Measurements from ENCODE around the gene SMIM22.

The SMIM22 gene

DNA sequence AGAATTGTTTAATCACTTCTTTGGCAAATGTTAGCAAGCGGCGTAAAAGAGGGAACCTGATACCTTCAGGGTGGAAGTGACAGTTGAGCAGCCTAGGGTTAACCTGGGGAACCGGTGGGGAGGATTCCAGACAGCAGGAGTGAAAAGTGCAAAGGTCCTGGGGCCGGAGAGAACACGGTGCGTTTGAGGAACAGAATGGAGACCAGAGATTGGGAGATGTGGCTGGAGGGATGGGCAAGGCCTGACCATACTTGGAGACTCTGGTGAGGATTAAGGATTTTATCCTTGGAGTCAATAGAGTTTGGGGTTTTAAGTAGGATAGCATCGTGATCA, 25.9 kb upstream of the SMIM22 start:
- H3K9me3 ChIP-seq (ENCODE audit: control insufficient read depth, insufficient read depth, low read length) = no peaks in the 10 kb centered on the region
- H3K36me3 ChIP-seq (ENCODE audit: control insufficient read depth, insufficient read depth, low read length) = no peaks in the 10 kb centered on the region
- H3K4me1 ChIP-seq (ENCODE audit: control insufficient read depth, insufficient read depth, low read length) = no peaks in the 10 kb centered on the region
- WGBS (ENCODE audit: insufficient coverage, insufficient read length) = no CpG with 5 or more reads among the region's 7 CpGs
- H3K27ac ChIP-seq (ENCODE audit: low read length) = no peak overlapping the region
- no peaks in the 10 kb centered on the region for H3K27me3 ChIP-seq (ENCODE audit: control insufficient read depth, insufficient read depth, low read length)
- peak overlapping the region; percentile 53; the same call in 1 of the 2 replicates for H3K4me3 ChIP-seq (ENCODE audit: low read length)
- no peak for DNase-seq (ENCODE audit: low read depth, low spot score)

DNA sequence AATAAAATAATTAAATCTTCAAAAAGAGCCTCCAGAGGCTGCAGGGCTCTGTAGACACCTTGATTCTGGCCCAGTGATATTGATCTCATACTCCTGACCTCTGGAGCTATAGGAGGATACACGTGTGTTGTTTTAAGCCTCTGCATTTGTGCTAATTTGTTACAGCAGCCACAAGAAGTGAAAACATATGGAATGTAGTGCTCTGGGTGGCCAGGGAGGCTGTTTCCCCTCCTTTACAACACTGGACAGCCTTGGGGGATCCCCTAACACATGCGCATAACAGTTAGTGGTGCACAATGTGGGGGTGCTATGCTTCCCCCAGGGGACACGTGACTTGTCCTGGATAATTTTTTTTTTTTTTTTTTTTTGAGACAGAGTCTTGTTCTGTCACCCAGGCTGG, 23.5 kb upstream of the SMIM22 start:
- H3K27ac ChIP-seq (ENCODE audit: low read length) = no peak overlapping the region
- DNase-seq (ENCODE audit: low read depth, low spot score) = no peak
- H3K36me3 ChIP-seq (ENCODE audit: control insufficient read depth, insufficient read depth, low read length) = no peaks in the 10 kb centered on the region
- H3K4me3 ChIP-seq (ENCODE audit: low read length) = no peak overlapping the region
- WGBS (ENCODE audit: insufficient coverage, insufficient read length) = no CpG with 5 or more reads among the region's 3 CpGs
- no peaks in the 10 kb centered on the region for H3K4me1 ChIP-seq (ENCODE audit: control insufficient read depth, insufficient read depth, low read length)
- no peaks in the 10 kb centered on the region for H3K9me3 ChIP-seq (ENCODE audit: control insufficient read depth, insufficient read depth, low read length)
- no peaks in the 10 kb centered on the region for H3K27me3 ChIP-seq (ENCODE audit: control insufficient read depth, insufficient read depth, low read length)

DNA sequence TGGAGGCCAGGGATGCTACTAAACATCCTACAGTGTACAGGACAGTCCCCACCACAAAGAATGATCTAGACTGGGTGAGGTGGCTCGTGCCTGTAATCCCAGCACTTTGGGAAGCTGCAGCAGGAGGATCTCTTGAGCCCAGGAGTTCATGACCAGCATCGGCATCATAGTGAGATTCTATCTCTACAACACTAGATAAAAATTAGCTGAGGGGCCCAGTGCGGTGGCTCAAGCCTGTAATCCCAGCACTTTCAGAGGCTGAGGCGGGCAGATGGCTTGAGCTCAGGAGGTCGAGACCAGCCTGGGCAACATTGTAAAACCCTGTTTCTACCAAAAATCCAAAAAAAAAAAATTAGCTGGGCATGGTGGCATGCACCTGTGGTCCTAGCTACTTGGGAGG, 22.8 kb upstream of the SMIM22 start:
- no peaks in the 10 kb centered on the region for H3K9me3 ChIP-seq (ENCODE audit: control insufficient read depth, insufficient read depth, low read length)
- WGBS (ENCODE audit: insufficient coverage, insufficient read length) = no CpG with 5 or more reads among the region's 5 CpGs
- DNase-seq (ENCODE audit: low read depth, low spot score) = no peak
- H3K36me3 ChIP-seq (ENCODE audit: control insufficient read depth, insufficient read depth, low read length) = no peaks in the 10 kb centered on the region
- no peak overlapping the region for H3K4me3 ChIP-seq (ENCODE audit: low read length)
- H3K27ac ChIP-seq (ENCODE audit: low read length) = no peak overlapping the region
- H3K27me3 ChIP-seq (ENCODE audit: control insufficient read depth, insufficient read depth, low read length) = no peaks in the 10 kb centered on the region
- no peaks in the 10 kb centered on the region for H3K4me1 ChIP-seq (ENCODE audit: control insufficient read depth, insufficient read depth, low read length)

DNA sequence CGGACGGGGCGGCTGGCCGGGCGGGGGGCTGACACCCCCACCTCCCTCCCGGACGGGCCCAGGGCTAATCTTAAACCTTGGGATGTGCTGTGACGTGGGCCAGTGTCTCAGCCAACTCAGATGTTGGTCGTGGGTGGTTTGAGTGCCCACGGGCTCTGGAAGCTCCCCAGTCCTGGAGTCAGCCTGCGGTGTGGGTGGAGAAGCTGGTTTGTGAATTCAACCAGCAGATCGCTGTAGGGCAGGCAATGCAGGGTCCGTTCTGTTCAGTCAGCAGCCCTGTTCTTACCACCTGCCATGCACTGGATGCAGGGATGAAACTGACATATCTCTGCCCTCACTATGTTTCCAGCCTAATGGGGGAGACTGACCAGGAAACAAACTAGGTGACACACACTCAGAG, 20.2 kb upstream of the SMIM22 start:
- no peaks in the 10 kb centered on the region for H3K4me1 ChIP-seq (ENCODE audit: control insufficient read depth, insufficient read depth, low read length)
- no peaks in the 10 kb centered on the region for H3K27me3 ChIP-seq (ENCODE audit: control insufficient read depth, insufficient read depth, low read length)
- H3K36me3 ChIP-seq (ENCODE audit: control insufficient read depth, insufficient read depth, low read length) = no peaks in the 10 kb centered on the region
- WGBS (ENCODE audit: insufficient coverage, insufficient read length) = no CpG with 5 or more reads among the region's 13 CpGs
- H3K4me3 ChIP-seq (ENCODE audit: low read length) = no peak overlapping the region
- no peaks in the 10 kb centered on the region for H3K9me3 ChIP-seq (ENCODE audit: control insufficient read depth, insufficient read depth, low read length)
- no peak overlapping the region for H3K27ac ChIP-seq (ENCODE audit: low read length)
- DNase-seq (ENCODE audit: low read depth, low spot score) = no peak

- DNase-seq (ENCODE audit: low read depth, low spot score) = no peak
- no peaks in the 10 kb centered on the region for H3K27me3 ChIP-seq (ENCODE audit: control insufficient read depth, insufficient read depth, low read length)
- H3K9me3 ChIP-seq (ENCODE audit: control insufficient read depth, insufficient read depth, low read length) = no peaks in the 10 kb centered on the region
- no peaks in the 10 kb centered on the region for H3K4me1 ChIP-seq (ENCODE audit: control insufficient read depth, insufficient read depth, low read length)
- H3K27ac ChIP-seq (ENCODE audit: low read length) = no peak overlapping the region
- H3K36me3 ChIP-seq (ENCODE audit: control insufficient read depth, insufficient read depth, low read length) = no peaks in the 10 kb centered on the region
- WGBS (ENCODE audit: insufficient coverage, insufficient read length) = no CpG with 5 or more reads among the region's 2 CpGs
- H3K4me3 ChIP-seq (ENCODE audit: low read length) = no peak overlapping the region
Measured at GRCh38 chr16:4776141-4776705, 18.9 kb upstream of the SMIM22 start.

DNA sequence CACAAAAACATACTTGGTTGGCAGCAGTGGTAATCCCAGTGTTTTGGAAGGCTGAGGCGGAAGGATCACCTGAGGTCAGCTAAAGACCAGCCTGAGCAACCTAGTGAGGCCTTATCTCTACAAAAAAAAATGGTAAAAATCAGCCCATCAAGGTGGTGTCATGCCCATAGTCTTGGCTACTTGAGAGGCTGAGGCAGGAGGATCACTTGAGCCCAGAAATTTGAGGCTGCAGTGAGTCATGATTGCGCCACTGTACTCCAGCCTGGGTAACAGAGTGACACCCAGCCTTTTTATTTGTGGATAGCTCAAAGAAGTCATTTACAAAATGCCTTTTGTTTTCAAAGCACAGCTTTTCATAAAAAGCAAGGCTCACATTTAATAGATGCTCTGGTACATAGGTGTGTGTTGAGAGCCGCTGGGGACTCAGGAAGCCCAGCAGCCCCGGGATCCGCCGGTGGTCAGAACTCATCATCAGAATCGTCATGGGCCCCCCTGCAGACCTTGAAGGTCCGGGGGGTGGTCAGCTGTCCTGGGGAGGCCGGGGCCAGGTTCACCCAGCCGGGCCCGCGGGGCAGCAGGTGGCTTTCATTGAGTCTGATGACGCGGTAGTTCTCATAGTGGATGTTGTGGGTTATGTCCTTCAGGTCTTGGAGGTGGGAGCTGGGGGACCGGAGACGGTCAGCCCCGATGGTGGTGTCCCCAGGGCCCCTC, 17.7 kb upstream of the SMIM22 start:
- WGBS (ENCODE audit: insufficient coverage, insufficient read length) = no CpG with 5 or more reads among the region's 17 CpGs
- Histone ChIP-seq H3K27ac (ENCODE audit: low read length) (no peak overlapping the region), H3K9me3 (ENCODE audit: control insufficient read depth, insufficient read depth, low read length) (no peaks in the 10 kb centered on the region), H3K4me1 (ENCODE audit: control insufficient read depth, insufficient read depth, low read length) (no peaks in the 10 kb centered on the region), H3K4me3 (ENCODE audit: low read length) (no peak overlapping the region), H3K27me3 (ENCODE audit: control insufficient read depth, insufficient read depth, low read length) (no peaks in the 10 kb centered on the region), H3K36me3 (ENCODE audit: control insufficient read depth, insufficient read depth, low read length) (no peaks in the 10 kb centered on the region)
- DNase-seq (ENCODE audit: low read depth, low spot score) = no peak

DNA sequence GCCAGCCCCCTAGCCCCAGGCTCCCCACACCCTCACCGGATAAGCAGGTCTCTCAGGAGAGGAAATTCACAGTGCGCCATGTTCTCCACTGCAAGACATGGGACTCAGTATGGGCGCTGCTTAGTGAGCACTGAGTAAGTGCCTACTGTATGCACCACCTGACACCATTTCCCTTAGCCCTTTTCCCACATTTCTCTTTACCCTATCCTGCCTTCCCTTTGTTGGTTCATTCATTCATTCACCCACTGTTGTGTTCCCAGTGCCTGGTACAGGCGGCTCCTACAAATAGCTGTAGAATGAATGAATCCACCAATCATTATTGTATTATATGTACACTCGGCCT, 17.1 kb upstream of the SMIM22 start:
- Histone ChIP-seq H3K27ac (ENCODE audit: low read length) (no peak overlapping the region), H3K27me3 (ENCODE audit: control insufficient read depth, insufficient read depth, low read length) (no peaks in the 10 kb centered on the region), H3K36me3 (ENCODE audit: control insufficient read depth, insufficient read depth, low read length) (no peaks in the 10 kb centered on the region), H3K9me3 (ENCODE audit: control insufficient read depth, insufficient read depth, low read length) (no peaks in the 10 kb centered on the region), H3K4me1 (ENCODE audit: control insufficient read depth, insufficient read depth, low read length) (no peaks in the 10 kb centered on the region), H3K4me3 (ENCODE audit: low read length) (no peak overlapping the region)
- no peak for DNase-seq (ENCODE audit: low read depth, low spot score)
- WGBS (ENCODE audit: insufficient coverage, insufficient read length) = no CpG with 5 or more reads among the region's 5 CpGs

DNA sequence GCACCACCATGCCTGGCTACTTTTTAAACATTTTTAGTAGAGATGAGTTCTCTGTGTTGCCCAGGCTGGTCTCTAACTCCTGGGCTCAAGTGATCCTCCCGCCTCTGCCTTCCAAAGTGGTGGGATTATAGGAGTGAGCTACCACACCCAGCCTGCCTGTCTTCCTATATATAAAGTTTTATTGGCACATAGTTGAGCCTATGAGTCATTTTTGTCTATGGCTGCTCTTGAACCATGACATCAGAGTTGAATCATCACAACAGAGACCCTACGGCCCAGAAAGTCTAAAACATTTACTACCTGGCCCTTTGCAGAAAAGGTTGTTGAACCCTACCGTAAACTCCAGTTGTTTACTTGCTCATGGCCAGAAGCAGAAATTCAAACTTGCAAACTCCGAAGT, 14.9 kb upstream of the SMIM22 start:
- WGBS (ENCODE audit: insufficient coverage, insufficient read length) = no CpG with 5 or more reads among the region's 4 CpGs
- H3K4me1 ChIP-seq (ENCODE audit: control insufficient read depth, insufficient read depth, low read length) = no peaks in the 10 kb centered on the region
- no peak overlapping the region for H3K27ac ChIP-seq (ENCODE audit: low read length)
- DNase-seq (ENCODE audit: low read depth, low spot score) = no peak
- no peaks in the 10 kb centered on the region for H3K36me3 ChIP-seq (ENCODE audit: control insufficient read depth, insufficient read depth, low read length)
- no peaks in the 10 kb centered on the region for H3K27me3 ChIP-seq (ENCODE audit: control insufficient read depth, insufficient read depth, low read length)
- H3K4me3 ChIP-seq (ENCODE audit: low read length) = no peak overlapping the region
- H3K9me3 ChIP-seq (ENCODE audit: control insufficient read depth, insufficient read depth, low read length) = no peaks in the 10 kb centered on the region

- Histone ChIP-seq H3K36me3 (ENCODE audit: control insufficient read depth, insufficient read depth, low read length) (no peaks in the 10 kb centered on the region), H3K27ac (ENCODE audit: low read length) (no peak overlapping the region), H3K27me3 (ENCODE audit: control insufficient read depth, insufficient read depth, low read length) (no peaks in the 10 kb centered on the region), H3K4me3 (ENCODE audit: low read length) (no peak overlapping the region), H3K9me3 (ENCODE audit: control insufficient read depth, insufficient read depth, low read length) (no peaks in the 10 kb centered on the region), H3K4me1 (ENCODE audit: control insufficient read depth, insufficient read depth, low read length) (no peaks in the 10 kb centered on the region)
- no peak for DNase-seq (ENCODE audit: low read depth, low spot score)
- WGBS (ENCODE audit: insufficient coverage, insufficient read length) = no CpG with 5 or more reads among the region's 25 CpGs
Measured at GRCh38 chr16:4783251-4783950, 11.8 kb upstream of the SMIM22 start.

GRCh38 chr16:4783951-4784336, 11.2 kb upstream of the SMIM22 start:
- Histone ChIP-seq H3K27me3 (ENCODE audit: control insufficient read depth, insufficient read depth, low read length) (no peaks in the 10 kb centered on the region), H3K4me3 (ENCODE audit: low read length) (no peak overlapping the region), H3K27ac (ENCODE audit: low read length) (no peak overlapping the region), H3K4me1 (ENCODE audit: control insufficient read depth, insufficient read depth, low read length) (no peaks in the 10 kb centered on the region), H3K36me3 (ENCODE audit: control insufficient read depth, insufficient read depth, low read length) (no peaks in the 10 kb centered on the region), H3K9me3 (ENCODE audit: control insufficient read depth, insufficient read depth, low read length) (no peaks in the 10 kb centered on the region)
- no peak for DNase-seq (ENCODE audit: low read depth, low spot score)
- WGBS (ENCODE audit: insufficient coverage, insufficient read length) = no CpG with 5 or more reads among the region's 16 CpGs

Measured in iPS DF 6.9 (cell line).